ENCODE results near the gene FREM1.

- no peak for TF ChIP-seq CTCF (IDR thresholded peaks at IDR 0.05)
- TF ChIP-seq POLR2AphosphoS5 (IDR thresholded peaks at IDR 0.05), result no peak
Measured at GRCh38 chr9:14935964-14936363, 25.7 kb upstream of the FREM1 start.
